ENCODE data around the gene HAPSTR1.
"Not testable (repeated sequence)": the region's sequence is repeated elsewhere in the genome, so short reads cannot be mapped to it uniquely, and the experiment has no call there.

Gene HAPSTR1

GRCh38 chr16:9090960-9091866, at the start of gene HAPSTR1:
HAPSTR1 (plus strand) TSS chr16:9091644; CDS start chr16:9092045, 401 bp downstream.
- H3K27ac ChIP-seq, result peak within 1 kb of the TSS; percentile 98
- no peak for TF ChIP-seq ZFX (IDR thresholded peaks at IDR 0.05)

- H3K27ac ChIP-seq, result no peak overlapping the region
- no peak for TF ChIP-seq ZFX (IDR thresholded peaks at IDR 0.05)
- TF ChIP-seq CTCF (conservative IDR thresholded peaks at IDR 0.05), result no peak
Observed at GRCh38 chr16:9042533-9042932, 48.9 kb upstream of the HAPSTR1 start.

GRCh38 chr16:9042964-9043680, 48.3 kb upstream of the HAPSTR1 start:
- no peak overlapping the region for H3K27ac ChIP-seq

GRCh38 chr16:9045562-9045961, 45.9 kb upstream of the HAPSTR1 start:
- not testable (repeated sequence) for H3K27ac ChIP-seq

More at GRCh38 chr16:9042964-9043680, 48.3 kb upstream of the HAPSTR1 start:
- no peak for TF ChIP-seq ZFX (IDR thresholded peaks at IDR 0.05)
- no peak for TF ChIP-seq CTCF (conservative IDR thresholded peaks at IDR 0.05)

- peak overlapping the region; percentile 83 for H3K27ac ChIP-seq
- TF ChIP-seq ZFX (IDR thresholded peaks at IDR 0.05) (no peak), CTCF (conservative IDR thresholded peaks at IDR 0.05) (no peak)
Observed at GRCh38 chr16:9046667-9047055, 44.8 kb upstream of the HAPSTR1 start.

GRCh38 chr16:9047689-9048301, 43.6 kb upstream of the HAPSTR1 start:
- H3K27ac ChIP-seq, result peak overlapping the region; percentile 83
- TF ChIP-seq CTCF (conservative IDR thresholded peaks at IDR 0.05) (no peak), ZFX (IDR thresholded peaks at IDR 0.05) (no peak)

- TF ChIP-seq CTCF (conservative IDR thresholded peaks at IDR 0.05), result no peak
- TF ChIP-seq ZFX (IDR thresholded peaks at IDR 0.05), result no peak
- H3K27ac ChIP-seq, result peak overlapping the region; percentile 83
Observed at GRCh38 chr16:9048302-9048700, 43.1 kb upstream of the HAPSTR1 start.

GRCh38 chr16:9049241-9049640, 42.2 kb upstream of the HAPSTR1 start:
- no peak for TF ChIP-seq CTCF (conservative IDR thresholded peaks at IDR 0.05)
- no peak for TF ChIP-seq ZFX (IDR thresholded peaks at IDR 0.05)
- H3K27ac ChIP-seq, result no peak overlapping the region

Data from C4-2B (cell line).